Fibroblast of lung (primary cell): ENCODE data around the gene MRPS11. TPM values are rescaled to one million over a fixed set of nuclear protein-coding genes. Genes with fewer than 3 reads are reported as not detected.

Experiments
- DNase-seq, 2 donors: peaks; one replicate each; pipeline versions ENCODE4 v3.0.0 to v3.0.0-alpha.2; 2010; ENCODE audit warnings: low read depth in 2 of 2
- H2AFZ ChIP-seq: 2 replicates; pipeline ENCODE4 v1.5.1; 2012; ENCODE audit warnings: low read length, control low read depth, inconsistent platforms
- H3K27ac ChIP-seq: 2 replicates; pipeline ENCODE4 v1.5.1; 2011; ENCODE audit warnings: low read length, control low read depth; ENCODE audit not compliant: insufficient read depth
- H3K27me3 ChIP-seq: 2 replicates; pipeline ENCODE4 v1.5.1; 2011; ENCODE audit warnings: mild to moderate bottlenecking, low read length; ENCODE audit not compliant: control insufficient read depth, insufficient read depth
- H3K36me3 ChIP-seq: 2 replicates; pipeline ENCODE4 v1.5.1; 2011; ENCODE audit warnings: low read length; ENCODE audit not compliant: control insufficient read depth, insufficient read depth
- H3K4me1 ChIP-seq: 2 replicates; pipeline ENCODE4 v1.5.1; 2011; ENCODE audit warnings: low read length; ENCODE audit not compliant: control insufficient read depth, insufficient read depth; ENCODE audit errors: extremely low read depth
- H3K4me2 ChIP-seq: 2 replicates; pipeline ENCODE4 v1.5.1; 2011; ENCODE audit warnings: low read length, control low read depth; ENCODE audit not compliant: insufficient read depth; ENCODE audit errors: extremely low read depth
- H3K4me3 ChIP-seq, 4 experiments: fragments of 200-600 bp in 1 of 4; sonication (generic) in 1 of 4; replicated peaks in 1 of 4; 2 replicates each; pipeline ENCODE4 v1.5.1; 2011 to 2016; ENCODE audit warnings: low read length in 4 of 4, low read depth in 3 of 4, mild to moderate bottlenecking in 3 of 4, control low read depth in 2 of 4, inconsistent platforms in 1 of 4, mixed read lengths in 1 of 4; ENCODE audit not compliant: insufficient read depth in 1 of 4; ENCODE audit errors: control extremely low read depth in 1 of 4
- H3K79me2 ChIP-seq: 2 replicates; pipeline ENCODE4 v1.5.1; 2012; ENCODE audit warnings: mild to moderate bottlenecking, low read length, inconsistent platforms; ENCODE audit not compliant: control insufficient read depth, insufficient read depth
- H3K9ac ChIP-seq: 2 replicates; pipeline ENCODE4 v1.5.1; 2011; ENCODE audit warnings: mild to moderate bottlenecking, low read length, control low read depth; ENCODE audit not compliant: insufficient read depth
- H3K9me3 ChIP-seq: 2 replicates; pipeline ENCODE4 v1.5.1; 2012; ENCODE audit warnings: low read depth, low read length; ENCODE audit not compliant: control insufficient read depth, insufficient read depth
- H4K20me1 ChIP-seq: 2 replicates; pipeline ENCODE4 v1.5.1; 2011; ENCODE audit warnings: low read length; ENCODE audit not compliant: control insufficient read depth, insufficient read depth; ENCODE audit errors: extremely low read depth
- CTCF ChIP-seq, 2 donors: IDR thresholded peaks in 1 of 2; conservative IDR thresholded peaks in 1 of 2; 1 replicate in 1 of 2; 2 replicates in 1 of 2; pipeline ENCODE4 v1.5.1; 2011 to 2012; ENCODE audit warnings: low read length in 2 of 2, control low read depth in 1 of 2, inconsistent platforms in 1 of 2, low read depth in 1 of 2, mild to moderate bottlenecking in 1 of 2
- EZH2 ChIP-seq: IDR thresholded peaks from 2 replicates; pipeline ENCODE4 v1.5.1; 2012; ENCODE audit warnings: low read length, control low read depth, mild to moderate bottlenecking; ENCODE audit errors: missing control alignments
- polyA plus RNA-seq, 2 donors: library from polyadenylated mRNA; depleted of rRNA in 1 of 2; stranded (reverse) in 1 of 2; unstranded in 1 of 2; fragments of >200 nt; gene quantifications; 2 replicates each; pipeline ENCODE4 v1.2.1, GENCODE V29; 2011 to 2012; ENCODE audit warnings: missing spikeins in 1 of 2
- total RNA-seq: library from RNA; depleted of rRNA; stranded (reverse); fragments of >200 nt; gene quantifications from 2 replicates; pipeline ENCODE4 v1.2.1, GENCODE V29; 2014

Gene MRPS11
- total and polyA plus RNA-seq, 2 donors (not counting 1 experiment from before 2014, with no cell fraction given) = 27.1 to 46.4 TPM

GRCh38 chr15:88491158-88491557, 23.6 kb downstream of the MRPS11 start:
- no peak overlapping the region for H2AFZ ChIP-seq
- no peak overlapping the region for H3K4me3 ChIP-seq
- TF ChIP-seq CTCF (conservative IDR thresholded peaks at IDR 0.05 in 1 of 2, IDR thresholded peaks at IDR 0.05 in 1 of 2; ENCODE audit: low read depth in 1 of 2, low read length in 2 of 2) = no peak
- no peak for TF ChIP-seq EZH2
- H3K36me3 ChIP-seq = no peaks in the 10 kb centered on the region
- H3K79me2 ChIP-seq = no peaks in the 10 kb centered on the region
- no peaks in the 10 kb centered on the region for H4K20me1 ChIP-seq
- H3K9ac ChIP-seq = no peak overlapping the region
- no peak overlapping the region for H3K4me2 ChIP-seq
- H3K27me3 ChIP-seq = no peaks in the 10 kb centered on the region
- no peaks in the 10 kb centered on the region for H3K9me3 ChIP-seq
- H3K27ac ChIP-seq = no peak overlapping the region
- no peaks in the 10 kb centered on the region for H3K4me1 ChIP-seq
- no peak for DNase-seq

DNA sequence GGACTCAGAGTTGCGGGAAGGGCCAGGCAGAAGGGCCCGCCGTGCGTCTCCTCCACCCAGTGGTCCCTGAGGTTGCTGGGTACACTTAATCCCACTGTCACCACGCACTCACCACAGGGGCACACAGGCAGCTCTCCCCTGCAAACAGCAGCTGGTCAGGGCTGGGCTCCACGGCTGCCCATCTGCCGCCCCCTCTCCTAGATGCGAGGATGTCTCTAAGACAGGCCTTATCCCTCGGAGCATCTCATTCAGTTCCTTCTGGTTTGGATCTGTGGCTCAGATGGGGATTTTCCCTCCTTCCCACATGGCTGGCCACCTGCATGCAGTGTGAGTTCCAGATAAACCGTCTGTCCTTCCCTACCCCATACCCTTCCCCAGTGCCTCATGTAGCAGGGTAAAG, 26.3 kb downstream of the MRPS11 start:
- H4K20me1 ChIP-seq = no peaks in the 10 kb centered on the region

GRCh38 chr15:88497109-88497765, 29.7 kb downstream of the MRPS11 start:
- H3K36me3 ChIP-seq = no peaks in the 10 kb centered on the region
- no peak overlapping the region for H3K4me3 ChIP-seq
- H3K79me2 ChIP-seq = no peaks in the 10 kb centered on the region
- H3K27me3 ChIP-seq = no peaks in the 10 kb centered on the region
- H3K9ac ChIP-seq = no peak overlapping the region
- H3K27ac ChIP-seq = no peak overlapping the region
- H4K20me1 ChIP-seq = no peaks in the 10 kb centered on the region
- TF ChIP-seq CTCF (conservative IDR thresholded peaks at IDR 0.05 in 1 of 2, IDR thresholded peaks at IDR 0.05 in 1 of 2; ENCODE audit: low read depth in 1 of 2, low read length in 2 of 2) (no peak), EZH2 (no peak)
- no peaks in the 10 kb centered on the region for H3K4me1 ChIP-seq
- no peak overlapping the region for H3K4me2 ChIP-seq
- H2AFZ ChIP-seq = no peak overlapping the region
- DNase-seq = no peak
- H3K9me3 ChIP-seq = no peaks in the 10 kb centered on the region

More for the DNA sequence above, 26.3 kb downstream of the MRPS11 start:
- Histone ChIP-seq H3K4me3 (no peak overlapping the region), H3K4me1 (no peaks in the 10 kb centered on the region), H3K79me2 (no peaks in the 10 kb centered on the region), H3K27ac (no peak overlapping the region), H3K9me3 (no peaks in the 10 kb centered on the region), H3K9ac (no peak overlapping the region), H2AFZ (no peak overlapping the region), H3K36me3 (no peaks in the 10 kb centered on the region), H3K27me3 (no peaks in the 10 kb centered on the region), H3K4me2 (no peak overlapping the region)
- no peak for DNase-seq
- TF ChIP-seq EZH2 = no peak
- TF ChIP-seq CTCF (conservative IDR thresholded peaks at IDR 0.05 in 1 of 2, IDR thresholded peaks at IDR 0.05 in 1 of 2; ENCODE audit: low read depth in 1 of 2, low read length in 2 of 2) = no peak
